Fibroblast of lung (primary cell): ENCODE measurements around the gene CLEC12A. TPM values are rescaled to one million over a fixed set of nuclear protein-coding genes. Genes with fewer than 3 reads are reported as not detected.

Source experiments
- DNase-seq, 2 donors: peaks; one replicate each; pipeline versions ENCODE4 v3.0.0 to v3.0.0-alpha.2; 2010; ENCODE audit warnings: low read depth in 2 of 2
- H2AFZ ChIP-seq: 2 replicates; pipeline ENCODE4 v1.5.1; 2012; ENCODE audit warnings: low read length, control low read depth, inconsistent platforms
- H3K27ac ChIP-seq: 2 replicates; pipeline ENCODE4 v1.5.1; 2011; ENCODE audit warnings: low read length, control low read depth; ENCODE audit not compliant: insufficient read depth
- H3K27me3 ChIP-seq: 2 replicates; pipeline ENCODE4 v1.5.1; 2011; ENCODE audit warnings: mild to moderate bottlenecking, low read length; ENCODE audit not compliant: control insufficient read depth, insufficient read depth
- H3K36me3 ChIP-seq: 2 replicates; pipeline ENCODE4 v1.5.1; 2011; ENCODE audit warnings: low read length; ENCODE audit not compliant: control insufficient read depth, insufficient read depth
- H3K4me1 ChIP-seq: 2 replicates; pipeline ENCODE4 v1.5.1; 2011; ENCODE audit warnings: low read length; ENCODE audit not compliant: control insufficient read depth, insufficient read depth; ENCODE audit errors: extremely low read depth
- H3K4me2 ChIP-seq: 2 replicates; pipeline ENCODE4 v1.5.1; 2011; ENCODE audit warnings: low read length, control low read depth; ENCODE audit not compliant: insufficient read depth; ENCODE audit errors: extremely low read depth
- H3K4me3 ChIP-seq, 4 experiments: fragments of 200-600 bp in 1 of 4; sonication (generic) in 1 of 4; replicated peaks in 1 of 4; 2 replicates each; pipeline ENCODE4 v1.5.1; 2011 to 2016; ENCODE audit warnings: low read length in 4 of 4, low read depth in 3 of 4, mild to moderate bottlenecking in 3 of 4, control low read depth in 2 of 4, inconsistent platforms in 1 of 4, mixed read lengths in 1 of 4; ENCODE audit not compliant: insufficient read depth in 1 of 4; ENCODE audit errors: control extremely low read depth in 1 of 4
- H3K79me2 ChIP-seq: 2 replicates; pipeline ENCODE4 v1.5.1; 2012; ENCODE audit warnings: mild to moderate bottlenecking, low read length, inconsistent platforms; ENCODE audit not compliant: control insufficient read depth, insufficient read depth
- H3K9ac ChIP-seq: 2 replicates; pipeline ENCODE4 v1.5.1; 2011; ENCODE audit warnings: mild to moderate bottlenecking, low read length, control low read depth; ENCODE audit not compliant: insufficient read depth
- H3K9me3 ChIP-seq: 2 replicates; pipeline ENCODE4 v1.5.1; 2012; ENCODE audit warnings: low read depth, low read length; ENCODE audit not compliant: control insufficient read depth, insufficient read depth
- H4K20me1 ChIP-seq: 2 replicates; pipeline ENCODE4 v1.5.1; 2011; ENCODE audit warnings: low read length; ENCODE audit not compliant: control insufficient read depth, insufficient read depth; ENCODE audit errors: extremely low read depth
- EZH2 ChIP-seq: IDR thresholded peaks from 2 replicates; pipeline ENCODE4 v1.5.1; 2012; ENCODE audit warnings: low read length, control low read depth, mild to moderate bottlenecking; ENCODE audit errors: missing control alignments
- polyA plus RNA-seq, 2 donors: library from polyadenylated mRNA; depleted of rRNA in 1 of 2; stranded (reverse) in 1 of 2; unstranded in 1 of 2; fragments of >200 nt; gene quantifications; 2 replicates each; pipeline ENCODE4 v1.2.1, GENCODE V29; 2011 to 2012; ENCODE audit warnings: missing spikeins in 1 of 2
- total RNA-seq: library from RNA; depleted of rRNA; stranded (reverse); fragments of >200 nt; gene quantifications from 2 replicates; pipeline ENCODE4 v1.2.1, GENCODE V29; 2014
- TF ChIP-seq, protein P1 (sequence below), 2 donors: IDR thresholded peaks in 1 of 2; conservative IDR thresholded peaks in 1 of 2; 1 replicate in 1 of 2; 2 replicates in 1 of 2; pipeline ENCODE4 v1.5.1; 2011 to 2012; ENCODE audit warnings: low read length in 2 of 2, control low read depth in 1 of 2, inconsistent platforms in 1 of 2, low read depth in 1 of 2, mild to moderate bottlenecking in 1 of 2

CLEC12A gene
- total and polyA plus RNA-seq, 2 donors (not counting 1 experiment from before 2014, with no cell fraction given): not detected

- Histone ChIP-seq H4K20me1 (no peaks in the 10 kb centered on the region), H3K79me2 (no peaks in the 10 kb centered on the region), H3K9me3 (no peaks in the 10 kb centered on the region), H3K4me2 (no peak overlapping the region), H3K27me3 (no peaks in the 10 kb centered on the region), H3K27ac (no peak overlapping the region), H2AFZ (peak overlapping the region; percentile 14), H3K4me3 (no peak overlapping the region), H3K36me3 (no peaks in the 10 kb centered on the region), H3K4me1 (no peaks in the 10 kb centered on the region), H3K9ac (no peak overlapping the region)
- no peak for TF ChIP-seq EZH2
- TF ChIP-seq, protein P1, sequence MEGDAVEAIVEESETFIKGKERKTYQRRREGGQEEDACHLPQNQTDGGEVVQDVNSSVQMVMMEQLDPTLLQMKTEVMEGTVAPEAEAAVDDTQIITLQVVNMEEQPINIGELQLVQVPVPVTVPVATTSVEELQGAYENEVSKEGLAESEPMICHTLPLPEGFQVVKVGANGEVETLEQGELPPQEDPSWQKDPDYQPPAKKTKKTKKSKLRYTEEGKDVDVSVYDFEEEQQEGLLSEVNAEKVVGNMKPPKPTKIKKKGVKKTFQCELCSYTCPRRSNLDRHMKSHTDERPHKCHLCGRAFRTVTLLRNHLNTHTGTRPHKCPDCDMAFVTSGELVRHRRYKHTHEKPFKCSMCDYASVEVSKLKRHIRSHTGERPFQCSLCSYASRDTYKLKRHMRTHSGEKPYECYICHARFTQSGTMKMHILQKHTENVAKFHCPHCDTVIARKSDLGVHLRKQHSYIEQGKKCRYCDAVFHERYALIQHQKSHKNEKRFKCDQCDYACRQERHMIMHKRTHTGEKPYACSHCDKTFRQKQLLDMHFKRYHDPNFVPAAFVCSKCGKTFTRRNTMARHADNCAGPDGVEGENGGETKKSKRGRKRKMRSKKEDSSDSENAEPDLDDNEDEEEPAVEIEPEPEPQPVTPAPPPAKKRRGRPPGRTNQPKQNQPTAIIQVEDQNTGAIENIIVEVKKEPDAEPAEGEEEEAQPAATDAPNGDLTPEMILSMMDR (conservative IDR thresholded peaks at IDR 0.05 in 1 of 2, IDR thresholded peaks at IDR 0.05 in 1 of 2; ENCODE audit: low read depth in 1 of 2, low read length in 2 of 2): no peak
- peak; percentile 5 to 6 for DNase-seq
Measured at GRCh38 chr12:10027721-10028120, 56.5 kb downstream of the CLEC12A start.

DNA sequence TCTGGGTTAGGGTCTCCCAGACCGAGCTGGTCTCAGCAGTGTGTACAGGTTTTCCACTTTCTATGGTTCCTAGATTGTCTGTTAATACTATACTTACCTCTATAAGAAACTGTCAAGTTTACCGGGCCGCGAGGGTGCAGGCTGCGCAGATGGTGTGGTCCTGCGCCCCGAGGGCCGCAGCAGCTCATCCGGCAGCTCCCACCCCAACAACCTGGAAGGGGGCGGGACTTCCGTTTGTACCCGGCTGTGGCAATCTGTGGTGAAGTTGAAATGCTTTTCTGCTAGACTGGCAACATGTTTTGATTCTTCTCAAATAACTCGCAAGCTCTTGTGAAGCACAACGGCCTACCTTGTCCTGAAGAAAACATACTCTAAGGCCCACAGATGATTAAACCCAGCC, 59.2 kb downstream of the CLEC12A start, which contains the start of gene CLEC9A:
TSS of gene CLEC9A (plus strand) at position 237 of the 400 bp plus-strand sequence. CDS start 22,006 bp downstream, outside the sequence.
- TF ChIP-seq, protein P1 (conservative IDR thresholded peaks at IDR 0.05 in 1 of 2, IDR thresholded peaks at IDR 0.05 in 1 of 2; ENCODE audit: low read depth in 1 of 2, low read length in 2 of 2): no peak
- TF ChIP-seq EZH2: no peak
- no peak within 1 kb of the TSS for H3K4me2 ChIP-seq
- H3K36me3 ChIP-seq: no peaks in the 10 kb centered on the region
- H3K79me2 ChIP-seq: no peaks in the 10 kb centered on the region
- DNase-seq: no peak
- no peak within 1 kb of the TSS for H3K9ac ChIP-seq
- no peaks in the 10 kb centered on the region for H3K4me1 ChIP-seq
- no peak within 1 kb of the TSS for H3K4me3 ChIP-seq
- H2AFZ ChIP-seq: no peak within 1 kb of the TSS
- no peaks in the 10 kb centered on the region for H3K9me3 ChIP-seq
- H3K27me3 ChIP-seq: no peaks in the 10 kb centered on the region
- H4K20me1 ChIP-seq: no peaks in the 10 kb centered on the region
- no peak within 1 kb of the TSS for H3K27ac ChIP-seq

DNA sequence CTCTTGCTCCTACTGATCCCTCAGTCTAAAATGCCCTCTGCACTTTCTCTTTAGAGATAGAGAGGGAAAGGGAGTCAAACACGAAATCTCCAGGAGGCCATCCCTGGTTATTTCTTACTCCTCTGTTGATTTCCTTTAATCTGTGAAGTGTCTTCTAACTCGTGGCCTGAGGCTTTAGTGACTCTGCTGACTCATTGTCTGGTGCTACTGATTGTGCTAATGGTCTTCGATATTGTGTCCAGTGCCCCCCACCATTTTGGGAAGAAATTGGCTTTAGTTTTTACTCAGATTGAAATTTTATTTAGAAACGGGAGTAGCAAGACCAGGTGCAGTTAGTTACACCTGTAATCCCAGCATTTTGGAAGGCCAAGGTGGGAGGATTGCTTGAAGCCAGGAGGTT, 60.1 kb downstream of the CLEC12A start:
- no peaks in the 10 kb centered on the region for H3K9me3 ChIP-seq
- no peak overlapping the region for H2AFZ ChIP-seq
- H3K4me1 ChIP-seq: no peaks in the 10 kb centered on the region
- no peaks in the 10 kb centered on the region for H3K79me2 ChIP-seq
- no peak overlapping the region for H3K27ac ChIP-seq
- TF ChIP-seq, protein P1 (conservative IDR thresholded peaks at IDR 0.05 in 1 of 2, IDR thresholded peaks at IDR 0.05 in 1 of 2; ENCODE audit: low read depth in 1 of 2, low read length in 2 of 2): no peak
- no peak for TF ChIP-seq EZH2
- no peak overlapping the region for H3K9ac ChIP-seq
- H3K36me3 ChIP-seq: no peaks in the 10 kb centered on the region
- H3K4me2 ChIP-seq: no peak overlapping the region
- H3K27me3 ChIP-seq: no peaks in the 10 kb centered on the region
- H4K20me1 ChIP-seq: no peaks in the 10 kb centered on the region
- no peak overlapping the region for H3K4me3 ChIP-seq
- DNase-seq: peak in 1 of 2 donors; percentile 27
